HUES48 (cell line): Measurements from ENCODE around the gene CPAMD8.
"Not testable (repeated sequence)": the region's sequence is repeated elsewhere in the genome, so short reads cannot be mapped to it uniquely, and the experiment has no call there.

Experiments
- H3K27ac ChIP-seq: one replicate; pipeline ENCODE4 v1.7.0; 2013; ENCODE audit warnings: low read depth, low read length, inconsistent platforms
- H3K27me3 ChIP-seq: 2 replicates; pipeline ENCODE4 v1.6.1; 2013; ENCODE audit warnings: mild to moderate bottlenecking, low read length; ENCODE audit not compliant: control insufficient read depth, insufficient read depth
- H3K36me3 ChIP-seq: 2 replicates; pipeline ENCODE4 v1.6.1; 2013; ENCODE audit warnings: low read length; ENCODE audit not compliant: control insufficient read depth, insufficient read depth
- H3K4me1 ChIP-seq: 2 replicates; pipeline ENCODE4 v1.6.1; 2013; ENCODE audit warnings: mild to moderate bottlenecking, low read length; ENCODE audit not compliant: control insufficient read depth, insufficient read depth
- H3K4me3 ChIP-seq: 2 replicates; pipeline ENCODE4 v1.5.1; 2013; ENCODE audit warnings: mild to moderate bottlenecking, low read depth, low read length
- H3K9ac ChIP-seq: 2 replicates; pipeline ENCODE4 v1.6.1; 2013; ENCODE audit warnings: mild to moderate bottlenecking, low read depth, low read length, moderate library complexity
- H3K9me3 ChIP-seq: 2 replicates; pipeline ENCODE4 v1.6.1; 2013; ENCODE audit warnings: low read length; ENCODE audit not compliant: control insufficient read depth, insufficient read depth

Gene CPAMD8

DNA sequence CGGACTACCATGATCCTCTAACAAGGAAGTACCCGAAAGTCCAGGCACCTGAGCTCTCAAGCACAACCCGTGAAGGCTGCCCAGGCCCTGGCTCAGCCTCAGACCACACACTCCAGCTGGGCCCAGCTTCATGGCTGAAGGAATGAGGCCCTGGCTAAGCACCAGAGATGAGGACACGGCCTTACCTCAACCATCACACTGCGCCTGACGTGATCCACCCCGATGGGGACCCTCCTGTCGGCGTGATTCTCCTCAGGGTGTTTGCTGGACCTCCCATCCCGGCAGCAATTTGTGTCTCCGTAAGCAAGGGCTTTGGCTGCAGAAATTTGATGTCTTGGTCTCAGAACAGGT lies 81.3 kb downstream of the CPAMD8 start:
- no peaks in the 10 kb centered on the region for H3K4me1 ChIP-seq
- H3K36me3 ChIP-seq, result no peaks in the 10 kb centered on the region
- no peak overlapping the region for H3K27ac ChIP-seq

DNA sequence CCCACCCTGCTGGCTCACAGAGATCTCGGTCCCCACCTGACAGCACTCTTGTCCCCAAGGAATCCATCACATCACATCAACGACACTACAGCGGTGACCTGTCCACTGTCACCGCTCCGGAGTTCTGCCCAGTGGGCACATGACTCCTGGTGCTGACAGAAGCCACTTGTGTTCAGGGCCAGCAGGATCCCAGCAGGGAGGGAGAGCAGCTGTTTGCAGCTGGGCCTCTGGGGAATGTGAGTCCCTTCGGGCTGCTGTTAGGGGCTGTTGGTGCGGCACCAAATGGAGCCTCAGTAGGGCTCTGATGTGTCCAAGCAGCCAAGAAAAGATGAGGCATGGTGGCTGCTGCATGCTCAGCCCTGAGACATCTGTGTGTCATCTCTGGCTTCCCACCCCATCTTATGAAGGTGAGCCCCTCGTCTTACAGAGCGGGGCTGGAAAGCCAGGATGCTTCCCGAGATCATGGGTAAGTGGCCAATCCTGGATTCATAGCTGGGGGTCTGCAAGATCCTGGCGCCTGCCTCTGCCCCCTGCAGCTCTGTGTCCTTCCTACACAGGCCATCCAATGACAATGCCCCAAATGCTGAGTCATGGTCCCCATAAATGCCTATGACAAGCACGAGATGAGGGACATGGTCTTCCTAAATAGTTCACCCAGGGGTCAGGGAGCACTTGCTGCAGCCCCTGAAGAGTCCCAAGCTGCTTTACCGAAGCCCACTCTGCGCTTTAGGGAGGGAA lies 81.8 kb downstream of the CPAMD8 start:
- Histone ChIP-seq H3K4me1 (no peaks in the 10 kb centered on the region), H3K9me3 (no peaks in the 10 kb centered on the region), H3K9ac (no peak overlapping the region), H3K27me3 (no peaks in the 10 kb centered on the region), H3K36me3 (no peaks in the 10 kb centered on the region), H3K27ac (no peak overlapping the region), H3K4me3 (no peak overlapping the region)

More for the DNA sequence above, 81.3 kb downstream of the CPAMD8 start:
- Histone ChIP-seq H3K27me3 (no peaks in the 10 kb centered on the region), H3K9ac (no peak overlapping the region), H3K9me3 (no peaks in the 10 kb centered on the region), H3K4me3 (no peak overlapping the region)

DNA sequence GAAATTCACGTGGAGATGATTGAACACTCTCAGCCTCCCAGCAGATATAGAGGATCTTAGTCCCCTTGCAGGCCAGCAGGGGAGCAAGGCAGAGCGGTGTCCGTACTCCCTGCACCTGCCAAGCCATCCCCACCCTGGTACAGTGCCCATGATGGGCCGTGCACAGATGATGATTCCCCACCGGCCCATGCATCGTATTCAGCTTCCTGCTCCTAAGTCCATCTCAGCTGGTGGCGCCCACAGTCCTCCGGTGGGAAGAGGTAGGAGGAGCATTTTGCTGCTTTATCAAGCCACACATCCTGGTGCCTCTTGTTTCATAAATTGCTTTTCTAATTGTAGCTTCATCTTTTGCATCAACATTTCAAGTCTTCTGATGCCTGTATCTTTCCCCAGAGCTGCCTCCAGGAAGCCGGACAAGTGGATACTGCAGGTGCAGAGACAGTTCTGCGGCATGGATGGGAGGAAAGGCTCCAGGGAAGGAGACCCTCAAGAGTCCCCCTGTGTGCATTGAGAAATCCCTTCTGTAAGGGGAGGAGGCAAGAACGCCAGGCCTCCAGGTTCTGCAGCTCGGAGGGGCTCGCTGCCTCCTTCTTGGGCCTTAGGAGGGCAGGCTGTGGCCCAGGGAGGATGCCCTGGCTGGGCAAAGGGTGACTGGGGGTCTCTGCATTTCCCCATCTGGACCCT lies 82.5 kb downstream of the CPAMD8 start:
- no peaks in the 10 kb centered on the region for H3K36me3 ChIP-seq
- H3K9me3 ChIP-seq, result no peaks in the 10 kb centered on the region
- no peaks in the 10 kb centered on the region for H3K27me3 ChIP-seq
- H3K4me1 ChIP-seq, result no peaks in the 10 kb centered on the region
- H3K9ac ChIP-seq, result no peak overlapping the region
- no peak overlapping the region for H3K27ac ChIP-seq
- H3K4me3 ChIP-seq, result no peak overlapping the region

DNA sequence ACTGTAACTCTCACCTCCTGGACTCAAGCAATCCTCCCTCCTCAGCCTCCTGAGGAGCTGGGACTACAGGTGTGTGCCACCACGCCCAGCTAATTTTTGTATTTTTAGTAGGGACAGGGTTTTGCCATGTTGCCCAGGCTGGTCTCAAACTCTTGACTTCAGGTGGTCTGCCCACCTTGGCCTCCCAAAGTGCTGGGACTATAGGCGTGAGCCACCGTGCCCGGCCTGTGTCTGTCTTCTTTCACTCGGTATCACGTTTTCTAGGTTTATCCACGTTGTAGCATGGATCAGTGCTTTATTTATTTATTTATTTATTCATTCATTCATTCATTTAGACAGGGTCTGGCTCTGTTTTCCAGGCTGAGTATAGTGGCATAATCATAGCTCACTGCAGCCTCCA lies 83.5 kb downstream of the CPAMD8 start:
- not testable (repeated sequence) for H3K9ac ChIP-seq, H3K27me3 ChIP-seq, H3K27ac ChIP-seq, H3K9me3 ChIP-seq, H3K4me1 ChIP-seq, H3K36me3 ChIP-seq, H3K4me3 ChIP-seq

DNA sequence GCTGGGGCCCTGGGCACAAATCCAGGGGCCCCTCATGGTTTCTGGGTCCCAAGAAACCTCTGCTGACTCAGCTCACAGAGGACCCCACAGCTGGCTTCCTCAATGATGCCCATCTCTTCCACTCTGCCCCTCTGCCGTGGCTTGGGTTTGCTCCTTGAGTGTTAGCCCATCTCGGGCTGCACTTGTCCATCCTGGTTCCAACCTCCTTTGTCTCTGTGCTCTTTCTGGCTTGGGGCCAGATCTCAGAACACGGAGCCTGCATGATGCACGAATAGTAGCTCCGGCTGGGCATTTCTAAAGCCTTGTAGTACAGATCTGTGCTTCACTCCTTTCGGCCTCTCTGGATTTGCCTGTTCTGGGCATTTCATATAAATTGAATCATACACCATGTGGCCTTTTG lies 84.0 kb downstream of the CPAMD8 start:
- Histone ChIP-seq H3K9ac (no peak overlapping the region), H3K27me3 (no peaks in the 10 kb centered on the region), H3K27ac (no peak overlapping the region), H3K36me3 (no peaks in the 10 kb centered on the region), H3K4me1 (no peaks in the 10 kb centered on the region), H3K4me3 (no peak overlapping the region), H3K9me3 (no peaks in the 10 kb centered on the region)

- Histone ChIP-seq H3K4me3 (no peak overlapping the region), H3K27me3 (no peaks in the 10 kb centered on the region), H3K9ac (no peak overlapping the region)
Measured at GRCh38 chr19:16940626-16941025, 86.0 kb downstream of the CPAMD8 start.

GRCh38 chr19:16940063-16940462 lies 86.5 kb downstream of the CPAMD8 start:
- H3K4me1 ChIP-seq, H3K4me3 ChIP-seq, H3K27me3 ChIP-seq, H3K36me3 ChIP-seq, H3K9ac ChIP-seq, H3K9me3 ChIP-seq, H3K27ac ChIP-seq: not testable (repeated sequence)

More at GRCh38 chr19:16940626-16941025, 86.0 kb downstream of the CPAMD8 start:
- H3K36me3 ChIP-seq, result no peaks in the 10 kb centered on the region
- no peaks in the 10 kb centered on the region for H3K4me1 ChIP-seq
- no peak overlapping the region for H3K27ac ChIP-seq
- H3K9me3 ChIP-seq, result 0 out of 2 replicates have a peak, but pooled peaks cover 2% of the 10 kb centered on the region

DNA sequence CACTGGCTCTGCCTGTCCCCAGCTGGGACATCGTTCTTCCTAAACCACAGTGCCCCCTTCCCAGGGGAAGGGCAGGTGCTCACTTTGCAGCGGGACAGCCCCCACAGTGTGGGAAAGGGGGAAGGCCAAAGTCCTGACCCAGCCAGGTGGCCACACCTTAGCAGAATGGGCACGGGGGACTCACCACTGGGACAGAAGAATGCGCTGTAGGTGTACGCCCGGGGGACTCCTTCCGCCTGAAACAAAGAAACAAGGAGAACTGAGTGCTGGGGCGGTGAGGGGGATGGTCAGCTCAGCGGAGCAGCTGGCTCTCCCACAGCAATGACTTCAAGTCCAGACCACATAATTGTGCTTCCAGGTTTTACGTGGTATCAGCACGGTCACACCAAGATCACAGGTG lies 88.4 kb downstream of the CPAMD8 start:
- no peaks in the 10 kb centered on the region for H3K27me3 ChIP-seq
- no peak overlapping the region for H3K4me3 ChIP-seq
- H3K9ac ChIP-seq, result no peak overlapping the region
- H3K36me3 ChIP-seq, result no peaks in the 10 kb centered on the region
- peaks cover 11% of the 10 kb centered on the region for H3K9me3 ChIP-seq
- no peak overlapping the region for H3K27ac ChIP-seq
- no peaks in the 10 kb centered on the region for H3K4me1 ChIP-seq

- H3K36me3 ChIP-seq, H3K27me3 ChIP-seq, H3K27ac ChIP-seq, H3K9ac ChIP-seq, H3K4me3 ChIP-seq, H3K4me1 ChIP-seq: not testable (repeated sequence)
- H3K9me3 ChIP-seq, result peaks cover 11% of the 10 kb centered on the region
Measured at GRCh38 chr19:16937796-16938195, 88.8 kb downstream of the CPAMD8 start.

GRCh38 chr19:16936901-16937300 lies 89.7 kb downstream of the CPAMD8 start:
- Histone ChIP-seq H3K36me3 (no peaks in the 10 kb centered on the region), H3K9ac (no peak overlapping the region), H3K27me3 (no peaks in the 10 kb centered on the region), H3K4me1 (no peaks in the 10 kb centered on the region), H3K27ac (no peak overlapping the region), H3K9me3 (peaks cover 11% of the 10 kb centered on the region), H3K4me3 (no peak overlapping the region)

- Histone ChIP-seq H3K36me3 (no peaks in the 10 kb centered on the region), H3K27ac (no peak overlapping the region), H3K4me3 (no peak overlapping the region), H3K9me3 (peaks cover 11% of the 10 kb centered on the region), H3K4me1 (no peaks in the 10 kb centered on the region), H3K9ac (no peak overlapping the region), H3K27me3 (no peaks in the 10 kb centered on the region)
Measured at GRCh38 chr19:16934489-16934888, 92.1 kb downstream of the CPAMD8 start.
